GM19463 (cell line): ENCODE data around the gene MACROD1.
"Not testable (repeated sequence)": the region's sequence is repeated elsewhere in the genome, so short reads cannot be mapped to it uniquely, and the experiment has no call there.

Experiments
- ATAC-seq: cut with Tn5 transposase; IDR thresholded peaks from one replicate; pipeline ENCODE4 v1.9.1; 2021; ENCODE audit warnings: mild to moderate bottlenecking, moderate library complexity; ENCODE audit not compliant: unreplicated experiment

The MACROD1 gene

DNA sequence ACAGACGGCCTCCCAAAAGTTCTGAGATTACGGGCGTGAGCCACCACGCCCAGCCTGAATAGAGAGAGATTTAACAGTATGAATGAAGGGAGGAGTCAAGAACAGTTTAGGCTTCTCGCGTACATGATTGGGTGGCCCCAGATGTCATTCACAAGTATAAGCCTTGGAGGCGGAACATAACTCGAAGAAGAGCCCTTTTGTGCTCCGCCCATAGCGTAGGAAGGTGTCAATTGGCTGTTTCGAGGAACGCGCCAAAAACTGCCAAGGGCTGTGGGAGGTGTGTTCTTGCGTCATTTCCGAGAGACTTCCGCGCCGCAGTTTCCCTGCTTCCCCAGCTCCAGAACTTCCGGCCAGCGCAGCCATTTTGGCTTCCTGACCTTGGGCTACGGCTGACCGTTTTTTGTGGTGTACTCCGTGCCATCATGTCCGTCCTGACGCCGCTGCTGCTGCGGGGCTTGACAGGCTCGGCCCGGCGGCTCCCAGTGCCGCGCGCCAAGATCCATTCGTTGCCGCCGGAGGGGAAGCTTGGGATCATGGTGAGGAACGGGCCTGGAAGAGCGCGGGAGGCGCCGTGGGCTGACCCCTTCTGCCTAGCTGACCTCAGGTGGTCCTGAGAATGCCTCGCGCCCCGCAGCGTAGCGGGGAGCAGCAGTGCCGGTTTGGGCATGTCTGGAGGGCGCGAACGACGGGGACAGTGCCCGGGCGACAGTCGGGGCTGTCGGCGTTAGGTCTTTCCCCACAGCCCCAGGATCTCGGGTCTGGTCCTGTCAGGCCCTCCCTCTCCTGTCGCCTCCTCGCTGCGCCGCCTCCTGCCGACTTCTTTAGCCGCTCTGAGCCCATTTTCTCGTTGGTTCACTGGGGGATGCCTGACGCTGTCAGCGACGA lies 191.4 kb downstream of the MACROD1 start, which contains the start of gene COX8A:
COX8A (plus strand) TSS at position 362 of the 885 bp plus-strand sequence; CDS start at position 423, 61 bp downstream.
- peak; percentile 98 for ATAC-seq

DNA sequence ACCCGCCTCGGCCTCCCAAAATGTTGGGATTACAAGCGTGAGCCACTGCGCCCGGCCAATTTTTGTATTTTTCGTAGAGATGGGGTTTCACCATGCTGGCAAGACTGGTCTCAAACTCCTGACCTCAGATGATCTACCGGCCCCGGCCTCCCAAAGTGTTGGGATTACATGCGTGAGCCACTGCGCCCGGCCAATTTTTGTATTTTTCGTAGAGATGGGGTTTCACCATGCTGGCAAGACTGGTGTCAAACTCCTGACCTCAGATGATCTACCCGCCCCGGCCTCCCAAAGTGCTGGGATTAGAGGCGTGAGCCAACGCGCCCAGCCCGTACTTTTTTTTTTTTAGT lies 192.0 kb downstream of the MACROD1 start:
- not testable (repeated sequence) for ATAC-seq

DNA sequence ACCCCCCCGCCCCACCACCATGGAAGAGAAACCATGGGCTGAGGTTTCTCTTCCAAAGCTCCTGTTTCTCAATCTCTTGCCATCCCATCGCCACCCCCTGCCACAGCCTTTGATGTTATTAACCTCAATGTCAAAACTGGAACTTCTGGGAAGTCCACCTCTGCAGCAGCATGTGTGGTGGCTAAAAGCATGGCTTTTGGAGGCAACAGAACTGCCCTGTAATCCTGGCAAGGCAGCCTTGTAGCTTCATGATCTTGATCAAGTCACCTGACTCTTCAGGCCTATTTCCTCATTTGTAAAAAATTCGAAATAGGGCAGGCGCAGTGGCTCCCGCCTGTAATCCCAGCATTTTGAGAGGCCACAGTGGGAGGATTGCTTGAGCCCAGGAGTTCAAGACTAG lies 195.0 kb downstream of the MACROD1 start:
- ATAC-seq, result no peak

DNA sequence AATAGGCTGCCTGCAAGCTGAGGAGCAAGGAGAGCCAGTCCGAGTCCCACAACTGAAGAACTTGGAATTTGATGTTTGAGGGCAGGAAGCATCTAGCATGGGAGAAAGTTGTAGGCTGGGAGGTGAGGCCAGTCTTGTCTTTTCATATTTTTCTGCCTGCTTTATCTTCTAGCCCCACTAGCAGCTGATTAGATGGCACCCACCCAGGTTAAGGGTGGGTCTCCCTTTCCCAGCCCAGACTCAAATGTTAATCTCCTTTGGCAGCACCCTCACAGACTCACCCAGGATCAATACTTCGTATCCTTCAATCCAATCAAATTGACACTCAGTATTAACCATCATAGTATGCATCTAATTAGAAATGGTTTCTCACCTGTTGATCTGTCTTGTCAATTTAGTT lies 196.5 kb downstream of the MACROD1 start:
- no peak for ATAC-seq

DNA sequence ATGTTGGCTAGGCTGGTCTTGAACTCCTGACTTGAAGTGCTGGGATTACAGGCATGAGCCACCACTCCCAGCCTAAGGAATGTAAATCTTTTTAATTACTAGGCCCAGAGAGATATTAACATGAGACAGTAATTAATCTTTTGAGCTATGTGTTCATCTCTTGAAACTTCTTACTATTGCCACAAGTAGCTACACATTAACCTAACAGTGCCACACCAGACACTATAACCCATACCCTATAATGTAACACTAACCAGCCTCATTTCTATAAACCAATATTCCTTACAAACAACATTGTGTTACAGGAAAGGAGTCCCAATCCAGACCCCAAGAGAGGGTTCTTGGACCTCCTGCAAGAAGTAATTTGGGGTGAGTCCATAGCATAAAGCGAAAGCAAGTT lies 199.5 kb downstream of the MACROD1 start:
- no peak for ATAC-seq

DNA sequence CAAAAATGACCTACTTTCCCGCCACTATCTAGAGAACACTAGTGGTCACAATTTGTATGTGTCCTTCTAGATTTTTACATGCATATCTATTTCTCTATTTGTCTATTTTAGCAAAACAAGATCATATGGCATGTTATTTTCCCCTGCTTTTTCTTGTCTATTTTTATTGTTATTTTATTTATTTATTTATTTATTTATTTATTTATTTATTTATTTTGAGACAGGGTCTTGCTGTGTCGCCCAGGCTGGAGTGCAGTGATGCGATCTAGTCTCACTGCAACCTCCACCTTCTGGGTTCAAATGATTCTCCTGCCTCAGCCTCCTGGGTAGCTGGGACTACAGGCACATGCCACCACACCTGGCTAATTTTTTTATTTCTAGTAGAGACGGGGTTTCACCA lies 202.0 kb downstream of the MACROD1 start:
- ATAC-seq, result not testable (repeated sequence)

DNA sequence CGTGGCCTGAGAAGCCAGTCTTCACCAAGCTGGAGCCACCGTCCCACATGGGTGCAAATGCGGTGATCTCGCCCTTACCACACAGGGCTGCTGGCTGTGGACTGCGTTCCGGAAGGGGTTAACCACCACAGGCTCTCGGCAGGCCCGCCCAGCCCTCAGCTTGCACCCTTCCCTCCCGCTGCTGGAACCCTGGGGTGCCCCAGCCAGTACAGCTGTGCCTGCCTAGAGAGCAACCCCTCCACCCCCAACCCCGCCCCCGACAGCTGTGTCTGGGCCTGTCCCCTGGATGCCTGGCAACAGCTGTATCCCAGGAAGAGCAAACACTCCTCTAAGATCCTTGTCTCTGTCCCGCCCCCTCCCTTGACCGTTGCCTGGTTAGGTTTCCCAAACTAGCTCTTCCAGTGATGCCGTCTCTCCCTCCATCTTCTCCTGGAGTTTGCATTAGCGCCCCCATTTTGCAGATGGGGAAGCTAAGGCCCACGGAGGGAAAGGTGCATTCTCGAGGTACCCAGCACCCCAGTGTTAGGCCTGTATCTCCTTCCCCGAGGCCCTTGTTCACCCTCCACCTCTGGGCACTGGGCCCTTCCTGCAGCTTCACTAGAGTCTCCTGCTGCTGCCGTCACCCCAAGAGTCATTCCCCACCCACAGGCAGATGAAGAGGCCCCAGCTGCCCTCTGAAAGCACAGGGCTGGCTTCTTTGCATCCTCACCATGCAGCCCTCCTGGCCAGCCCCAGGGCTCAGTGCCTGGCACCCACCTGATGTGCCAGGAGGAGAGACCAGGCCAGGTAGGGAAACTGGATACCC lies 204.1 kb downstream of the MACROD1 start:
- ATAC-seq, result no peak

DNA sequence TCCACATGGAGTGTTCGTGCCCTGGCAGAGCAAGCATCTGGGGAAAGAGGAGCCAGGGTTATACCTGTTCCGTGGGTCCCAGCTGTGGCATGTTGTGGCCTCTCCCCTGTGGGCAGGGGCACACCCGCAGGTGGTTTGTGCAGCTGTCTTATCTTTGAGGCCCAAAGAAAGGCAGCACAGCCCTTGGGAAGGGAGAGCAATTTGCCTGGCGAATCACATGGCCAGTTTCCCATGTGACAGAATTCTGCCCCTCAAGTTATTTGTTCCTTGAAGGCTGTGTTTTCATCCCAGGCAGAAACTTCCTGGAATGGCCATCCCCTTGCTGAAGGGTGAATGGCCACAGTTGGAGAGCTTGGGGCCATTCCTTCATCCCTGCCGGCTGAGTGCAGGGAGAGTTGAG lies 207.9 kb downstream of the MACROD1 start:
- ATAC-seq, result no peak

DNA sequence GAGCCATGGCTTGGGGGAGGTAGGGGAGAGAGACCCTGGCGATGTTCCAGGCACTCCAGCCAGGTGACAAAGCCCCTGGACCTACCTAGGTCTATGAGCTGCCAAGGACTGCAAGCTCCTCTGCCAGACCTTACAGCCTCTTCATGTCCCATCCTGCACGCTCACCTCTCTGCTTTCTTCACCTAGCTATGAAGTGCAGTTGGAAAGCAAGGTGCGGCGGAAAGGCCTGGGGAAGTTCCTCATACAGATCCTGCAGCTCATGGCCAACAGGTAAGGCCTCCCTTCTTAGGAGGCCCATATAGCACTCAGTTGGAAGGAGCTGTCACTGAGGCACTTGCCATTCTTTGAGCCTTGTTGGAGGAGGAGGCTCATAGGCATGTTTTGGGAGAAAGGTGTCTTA lies 213.3 kb downstream of the MACROD1 start:
- no peak for ATAC-seq

DNA sequence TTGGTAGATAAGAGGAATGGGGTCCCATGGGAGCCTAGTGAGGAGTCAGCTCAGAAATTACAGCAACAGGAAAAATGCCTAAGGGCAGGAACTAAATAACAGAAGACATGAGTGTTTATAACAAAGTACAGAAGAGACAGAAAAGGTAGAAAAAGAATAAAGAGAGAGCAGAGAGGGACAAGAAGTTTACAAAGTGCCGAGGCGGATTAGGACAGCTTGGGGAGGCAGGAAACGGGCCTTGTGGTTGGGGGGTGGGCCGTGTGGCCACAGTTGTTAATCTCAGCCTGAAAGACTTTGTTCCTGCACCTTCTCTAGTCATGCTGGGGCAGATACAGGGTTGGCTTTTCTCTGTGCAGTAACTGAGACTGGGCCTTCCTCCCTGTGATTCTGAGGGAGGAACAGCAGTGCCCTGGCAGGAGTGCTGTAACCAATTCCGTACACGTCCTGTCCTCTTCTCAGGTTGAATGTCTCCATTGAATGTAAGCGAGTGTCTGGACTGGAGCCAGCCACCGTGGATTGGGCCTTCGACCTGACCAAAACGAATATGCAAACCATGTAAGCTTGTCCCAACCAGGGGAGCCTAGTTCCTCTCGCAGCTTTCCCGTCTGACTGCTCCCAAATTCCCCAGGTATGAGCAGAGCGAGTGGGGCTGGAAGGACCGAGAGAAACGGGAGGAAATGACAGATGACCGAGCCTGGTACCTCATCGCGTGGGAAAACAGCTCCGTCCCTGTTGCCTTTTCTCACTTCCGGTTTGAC lies 214.0 kb downstream of the MACROD1 start:
- no peak for ATAC-seq
